Transverse colon (tissue), 4 donors: ENCODE measurements around the gene CEP41. TPM values are rescaled to one million over a fixed set of nuclear protein-coding genes. Genes with fewer than 3 reads are reported as not detected.

Experiments used
- DNase-seq: peaks from one replicate; pipeline ENCODE4 v3.0.0-alpha.2; 2019
- H3K27ac ChIP-seq, 4 donors: fragments of 200-600 bp; sonication (generic); 2 replicates each; pipeline ENCODE4 v1.5.1; 2016 to 2018; ENCODE audit warnings: inconsistent platforms in 4 of 4
- H3K27me3 ChIP-seq: fragments of 200-600 bp; sonication (generic); 2 replicates; pipeline ENCODE4 v1.5.1; 2017; ENCODE audit warnings: inconsistent platforms
- H3K36me3 ChIP-seq, 4 donors: fragments of 200-600 bp; sonication (generic); 2 replicates each; pipeline ENCODE4 v1.5.1; 2017 to 2019; ENCODE audit warnings: inconsistent platforms in 4 of 4
- H3K4me1 ChIP-seq, 4 donors: fragments of 200-600 bp; sonication (generic); 2 replicates each; pipeline ENCODE4 v1.5.1; 2017 to 2020; ENCODE audit warnings: inconsistent platforms in 4 of 4
- H3K4me3 ChIP-seq, 4 donors: fragments of 200-600 bp; sonication (generic); 1 replicate in 1 of 4; 2 replicates in 3 of 4; pipeline versions ENCODE4 v1.5.1 to v1.6.1; 2017 to 2019; ENCODE audit warnings: inconsistent platforms in 4 of 4
- H3K9me3 ChIP-seq, 2 donors: fragments of 200-600 bp; sonication (generic); 2 replicates each; pipeline ENCODE4 v1.5.1; 2017 to 2019; ENCODE audit warnings: inconsistent platforms in 2 of 2
- EP300 ChIP-seq: sonication (generic); formaldehyde crosslinking; IDR thresholded peaks from one replicate; pipeline ENCODE4 v1.6.1; 2017; ENCODE audit warnings: antibody characterized with exemption, low read depth
- POLR2A ChIP-seq: fragments of 450-650 bp; IDR thresholded peaks from one replicate; pipeline ENCODE4 v1.6.1; 2016; ENCODE audit warnings: antibody characterized with exemption, mild to moderate bottlenecking, moderate library complexity
- POLR2AphosphoS5 ChIP-seq, 3 donors: sonication (generic); formaldehyde crosslinking; IDR thresholded peaks; one replicate each; pipeline ENCODE4 v1.6.1; 2016; ENCODE audit warnings: antibody characterized with exemption in 3 of 3
- WGBS, 2 donors: methylation state at CpG; one replicate each; pipeline ENCODE4 v1.1.5; 2018; ENCODE audit warnings: low coverage in 1 of 2; 5-methylcytosine and 5-hydroxymethylcytosine counted together
- in situ Hi-C, 4 donors: fragments of 200-750 bp; cut with MboI; loops; one replicate each; pipeline versions ENCODE4 v1.15.0 to v1.15.1; 2017; ENCODE audit warnings: low sequenced_read_pairs in 3 of 4, low pct_ligation_motif_present in 1 of 4, low pct_unique_long_range_greater_than_20kb in 1 of 4
- intact Hi-C: fragments of 100-400 bp; cut with DNase I; formaldehyde crosslinking; loops from one replicate; pipeline ENCODE4 v1.15.1; 2023; ENCODE audit warnings: low total_unique reads
- total RNA-seq, 4 donors: library from RNA; depleted of rRNA; stranded (reverse); fragments of >200 nt; gene quantifications; one replicate each; pipeline ENCODE4 v1.1.0, GENCODE V29; 2016
- TF ChIP-seq, protein P1 (sequence below), 5 experiments: fragments of 200-600 bp in 3 of 5; fragments of 450-650 bp in 2 of 5; sonication (generic) in 3 of 5; IDR thresholded peaks; 1 replicate in 2 of 5; 2 replicates in 3 of 5; pipeline ENCODE4 v1.5.1; 2016 to 2017; ENCODE audit warnings: antibody characterized with exemption in 5 of 5, inconsistent platforms in 3 of 5, mild to moderate bottlenecking in 2 of 5, moderate library complexity in 1 of 5

Gene CEP41
- total RNA-seq, 4 donors from 2014 or later, result 0.75 to 4.8 (median 2.7) TPM; not detected in 1

DNA sequence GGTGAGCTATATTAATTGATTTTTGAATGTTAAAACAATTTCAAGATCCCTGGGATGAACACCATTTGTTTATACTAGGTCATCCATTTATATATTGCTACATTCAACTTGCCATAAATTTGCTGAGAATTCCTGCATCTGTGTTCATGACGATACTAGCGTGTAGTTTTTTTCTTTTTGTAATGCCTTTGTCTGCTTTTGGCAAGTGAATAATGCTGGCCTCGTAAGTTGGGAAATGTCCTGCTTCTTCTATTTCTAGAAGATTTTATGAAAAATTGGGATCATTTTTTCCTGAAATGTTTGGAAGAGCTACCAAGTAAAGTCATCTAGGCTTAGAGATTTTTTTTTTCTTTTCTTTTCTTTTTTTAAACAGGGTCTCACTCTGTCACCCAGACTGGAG, 38.2 kb upstream of the CEP41 start:
- TF ChIP-seq, protein P1, sequence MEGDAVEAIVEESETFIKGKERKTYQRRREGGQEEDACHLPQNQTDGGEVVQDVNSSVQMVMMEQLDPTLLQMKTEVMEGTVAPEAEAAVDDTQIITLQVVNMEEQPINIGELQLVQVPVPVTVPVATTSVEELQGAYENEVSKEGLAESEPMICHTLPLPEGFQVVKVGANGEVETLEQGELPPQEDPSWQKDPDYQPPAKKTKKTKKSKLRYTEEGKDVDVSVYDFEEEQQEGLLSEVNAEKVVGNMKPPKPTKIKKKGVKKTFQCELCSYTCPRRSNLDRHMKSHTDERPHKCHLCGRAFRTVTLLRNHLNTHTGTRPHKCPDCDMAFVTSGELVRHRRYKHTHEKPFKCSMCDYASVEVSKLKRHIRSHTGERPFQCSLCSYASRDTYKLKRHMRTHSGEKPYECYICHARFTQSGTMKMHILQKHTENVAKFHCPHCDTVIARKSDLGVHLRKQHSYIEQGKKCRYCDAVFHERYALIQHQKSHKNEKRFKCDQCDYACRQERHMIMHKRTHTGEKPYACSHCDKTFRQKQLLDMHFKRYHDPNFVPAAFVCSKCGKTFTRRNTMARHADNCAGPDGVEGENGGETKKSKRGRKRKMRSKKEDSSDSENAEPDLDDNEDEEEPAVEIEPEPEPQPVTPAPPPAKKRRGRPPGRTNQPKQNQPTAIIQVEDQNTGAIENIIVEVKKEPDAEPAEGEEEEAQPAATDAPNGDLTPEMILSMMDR (IDR thresholded peaks at IDR 0.05), result no peak
- no peak for TF ChIP-seq POLR2A
- no peak for TF ChIP-seq POLR2AphosphoS5 (IDR thresholded peaks at IDR 0.05)
- no peak for TF ChIP-seq EP300
- intact Hi-C loops, result no loop called here
- Histone ChIP-seq H3K4me3 (no peak overlapping the region), H3K27ac (no peak overlapping the region), H3K36me3 (no peaks in the 10 kb centered on the region), H3K9me3 (peaks cover 0 to 5% of the 10 kb centered on the region in 2 donors), H3K27me3 (no peaks in the 10 kb centered on the region), H3K4me1 (no peaks in the 10 kb centered on the region)
- in situ Hi-C loops, result loop anchor here in 1 of 4 donors (25.0 kb wide), 1 partner anchor 192 kb away; the partner anchor contains the start of gene CPA4
- DNase-seq, result no peak
- 46 to 82% methylated on average over 3 of the region's 3 CpGs for WGBS, 2 donors

DNA sequence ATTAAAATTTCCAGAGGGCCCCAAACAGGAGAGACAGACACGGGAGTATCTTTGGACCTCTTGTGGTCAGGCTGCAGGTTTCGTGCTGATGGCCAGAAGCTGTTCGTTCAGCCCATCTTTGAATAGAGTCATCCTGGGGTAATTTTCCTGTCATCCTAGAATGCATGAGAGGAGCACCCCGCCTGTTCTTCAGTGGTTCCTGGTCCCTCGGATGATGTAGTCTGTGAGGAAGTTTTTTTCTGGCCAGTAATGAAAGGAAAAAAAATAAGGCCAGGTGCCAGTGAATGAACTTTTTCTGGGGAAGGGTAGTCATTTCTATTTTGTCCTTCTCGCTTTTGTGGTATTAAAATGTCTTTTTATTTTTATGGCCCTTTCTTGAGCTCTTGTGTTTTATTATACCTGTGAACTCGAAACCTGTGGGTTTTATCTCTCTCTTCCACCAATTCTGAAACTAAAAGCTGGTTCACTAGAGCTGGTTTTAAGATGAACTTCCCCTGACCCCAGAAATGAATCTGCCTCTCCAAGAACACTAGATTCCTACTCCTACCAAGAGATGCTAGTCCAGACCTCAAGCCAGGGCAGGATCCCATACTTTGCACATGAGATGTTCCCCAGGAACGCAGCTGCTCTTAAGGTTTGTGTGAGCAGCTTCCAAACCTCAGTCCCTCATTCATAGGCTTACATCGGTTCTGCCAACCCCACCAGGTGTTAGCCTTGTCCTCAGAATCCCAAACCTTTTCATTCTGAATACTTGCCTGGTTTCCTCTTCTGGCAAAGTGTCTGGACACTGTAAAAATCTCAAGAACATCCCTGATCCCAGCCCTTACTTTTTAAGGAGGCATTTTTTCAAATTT, 35.7 kb upstream of the CEP41 start:
- H3K9me3 ChIP-seq, result peaks cover 0 to 5% of the 10 kb centered on the region in 2 donors
- TF ChIP-seq EP300 (no peak), POLR2A (no peak), POLR2AphosphoS5 (IDR thresholded peaks at IDR 0.05) (no peak)
- TF ChIP-seq, protein P1 (IDR thresholded peaks at IDR 0.05), result no peak
- no peaks in the 10 kb centered on the region for H3K36me3 ChIP-seq
- H3K4me3 ChIP-seq, result no peak overlapping the region
- no peak for DNase-seq
- in situ Hi-C loops, result loop anchor here in 1 of 4 donors (25.0 kb wide), 1 partner anchor 189 kb away; the partner anchor contains the start of gene CPA4
- 52 to 62% methylated on average over 6 to 9 of the region's 9 CpGs for WGBS, 2 donors
- no peak overlapping the region for H3K27ac ChIP-seq
- intact Hi-C loops, result no loop called here
- H3K4me1 ChIP-seq, result no peaks in the 10 kb centered on the region
- H3K27me3 ChIP-seq, result no peaks in the 10 kb centered on the region

DNA sequence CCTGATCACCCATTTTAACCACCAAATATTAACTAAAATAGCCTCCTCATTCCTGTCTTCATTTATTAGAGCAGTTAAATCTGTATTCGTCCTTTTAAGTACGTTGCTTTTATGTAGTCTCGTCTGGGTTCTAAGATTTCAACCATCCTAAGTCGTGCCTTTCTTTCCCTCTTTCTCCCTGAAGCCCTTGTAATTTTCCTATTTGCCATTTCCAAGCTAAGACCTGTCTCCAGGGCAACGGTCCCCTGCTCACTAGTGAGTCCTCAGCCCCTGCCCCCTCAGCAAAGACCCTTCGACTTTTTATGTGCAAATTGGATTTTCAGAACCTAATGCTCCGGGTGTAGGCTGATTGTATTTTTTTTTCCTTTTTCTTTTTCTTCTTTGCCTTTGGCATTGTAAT, 35.0 kb upstream of the CEP41 start:
- no peaks in the 10 kb centered on the region for H3K27me3 ChIP-seq
- TF ChIP-seq POLR2A (no peak), POLR2AphosphoS5 (IDR thresholded peaks at IDR 0.05) (no peak), EP300 (no peak)
- TF ChIP-seq, protein P1 (IDR thresholded peaks at IDR 0.05), result no peak
- intact Hi-C loops, result no loop called here
- no peak overlapping the region for H3K27ac ChIP-seq
- DNase-seq, result no peak
- H3K36me3 ChIP-seq, result no peaks in the 10 kb centered on the region
- H3K4me3 ChIP-seq, result no peak overlapping the region
- H3K4me1 ChIP-seq, result no peaks in the 10 kb centered on the region
- H3K9me3 ChIP-seq, result peaks cover 0 to 5% of the 10 kb centered on the region in 2 donors
- 85 to 94% methylated on average over 7 of the region's 7 CpGs for WGBS, 2 donors
- in situ Hi-C loops, result loop anchor here in 1 of 4 donors (25.0 kb wide), 1 partner anchor 188 kb away; the partner anchor contains the start of gene CPA4

DNA sequence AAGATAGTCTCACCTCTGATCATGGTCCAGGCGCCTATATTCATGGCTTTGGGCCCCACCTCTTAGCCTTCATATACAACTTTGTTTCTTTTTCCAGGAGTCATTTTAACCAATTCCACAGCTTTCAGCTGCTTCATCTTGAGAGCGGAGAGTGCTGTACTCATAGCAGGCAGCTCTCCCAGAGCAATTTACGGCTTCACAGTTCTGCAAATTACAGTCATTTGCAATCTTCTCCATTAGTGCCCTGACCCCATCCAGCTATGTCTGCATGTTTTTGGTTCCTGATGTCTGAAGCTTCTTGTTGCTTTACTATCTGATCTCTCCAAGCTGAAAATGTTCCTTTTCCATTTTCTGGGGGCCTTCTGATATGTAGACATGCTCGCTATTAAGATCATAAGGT, 33.1 kb upstream of the CEP41 start:
- no peaks in the 10 kb centered on the region for H3K36me3 ChIP-seq
- intact Hi-C loops (no loop called here), in situ Hi-C loops (no loop called here)
- TF ChIP-seq POLR2AphosphoS5 (IDR thresholded peaks at IDR 0.05) (no peak), POLR2A (no peak)
- peaks cover 0 to 5% of the 10 kb centered on the region in 2 donors for H3K9me3 ChIP-seq
- H3K4me3 ChIP-seq, result no peak overlapping the region
- peak overlapping the region in 1 of 4 donors; percentile 9 for H3K27ac ChIP-seq
- whole genome bisulfite sequencing, 2 donors, result 79 to 85% methylated on average over 4 of the region's 4 CpGs
- DNase-seq, result no peak
- H3K4me1 ChIP-seq, result no peaks in the 10 kb centered on the region
- no peaks in the 10 kb centered on the region for H3K27me3 ChIP-seq
